ENCODE results near the gene KRTAP13-4. TPM values are rescaled to one million over a fixed set of nuclear protein-coding genes. Genes with fewer than 3 reads are reported as not detected.

The KRTAP13-4 gene
- polyA plus RNA-seq, 1 donor (not counting 4 experiments of a cell fraction or from before 2014, with no cell fraction given), result not detected

DNA sequence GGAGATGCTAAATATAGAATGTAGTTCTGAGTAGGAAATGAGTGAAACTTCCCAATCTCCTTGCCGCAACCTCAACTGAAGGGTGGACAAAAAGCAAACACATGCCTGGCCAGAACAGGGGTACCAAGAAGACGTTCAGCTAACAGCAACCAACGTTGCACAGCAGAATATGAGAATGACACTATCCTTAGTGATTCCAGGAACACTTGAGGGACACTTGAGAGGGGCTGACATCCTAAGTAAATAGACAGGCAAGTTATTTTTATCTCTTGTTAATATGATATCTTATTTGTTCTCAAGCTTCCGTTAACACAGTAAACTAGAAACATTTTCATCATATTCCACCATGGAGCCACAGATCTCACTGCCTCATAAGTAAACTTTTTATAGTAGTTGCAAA lies 49.2 kb downstream of the KRTAP13-4 start:
- Histone ChIP-seq H3K79me2 (ENCODE audit: control insufficient read depth, insufficient read depth, low read length) (no peaks in the 10 kb centered on the region), H3K9me1 (ENCODE audit: control insufficient read depth, extremely low read depth, insufficient read depth, low read length) (no peaks in the 10 kb centered on the region), H3K4me2 (ENCODE audit: control insufficient read depth, extremely low read depth, insufficient read depth, low read depth, low read length) (no peak overlapping the region), H3K27me3 (ENCODE audit: control insufficient read depth, extremely low read depth, insufficient read depth, low read length) (no peaks in the 10 kb centered on the region), H3K4me1 (ENCODE audit: control insufficient read depth, extremely low read depth, insufficient read depth, low read length) (peaks cover 8% of the 10 kb centered on the region), H4K20me1 (ENCODE audit: control insufficient read depth, extremely low read depth, insufficient read depth, low read length) (no peaks in the 10 kb centered on the region), H3K9ac (ENCODE audit: control insufficient read depth, extremely low read depth, insufficient read depth, low read length) (no peak overlapping the region), H3K9me3 (ENCODE audit: control insufficient read depth, low read depth, low read length) (no peaks in the 10 kb centered on the region), H2AFZ (ENCODE audit: control insufficient read depth, low read length) (no peak overlapping the region), H3K27ac (ENCODE audit: control insufficient read depth, insufficient read depth, low read length) (no peak overlapping the region), H3K36me3 (ENCODE audit: control insufficient read depth in 2 of 2, extremely low read depth in 1 of 2, insufficient read depth in 2 of 2, low read length in 2 of 2) (no peaks in the 10 kb centered on the region), H3K4me3 (ENCODE audit: control insufficient read depth in 2 of 3, extremely low read depth in 1 of 3, insufficient read depth in 2 of 3, low read depth in 1 of 3, low read length in 3 of 3) (no peak overlapping the region)
- FAIRE-seq (no peak), DNase-seq (ENCODE audit: low read depth, low spot score) (no peak)
- dilution Hi-C loops (cut with MboI; ENCODE audit: extremely low pct_ligation_motif_present, low sequenced_read_pairs), result no loop called here
- TF ChIP-seq EZH2 (IDR thresholded peaks at IDR 0.05; ENCODE audit: low read length), result no peak
- TF ChIP-seq, protein P1, sequence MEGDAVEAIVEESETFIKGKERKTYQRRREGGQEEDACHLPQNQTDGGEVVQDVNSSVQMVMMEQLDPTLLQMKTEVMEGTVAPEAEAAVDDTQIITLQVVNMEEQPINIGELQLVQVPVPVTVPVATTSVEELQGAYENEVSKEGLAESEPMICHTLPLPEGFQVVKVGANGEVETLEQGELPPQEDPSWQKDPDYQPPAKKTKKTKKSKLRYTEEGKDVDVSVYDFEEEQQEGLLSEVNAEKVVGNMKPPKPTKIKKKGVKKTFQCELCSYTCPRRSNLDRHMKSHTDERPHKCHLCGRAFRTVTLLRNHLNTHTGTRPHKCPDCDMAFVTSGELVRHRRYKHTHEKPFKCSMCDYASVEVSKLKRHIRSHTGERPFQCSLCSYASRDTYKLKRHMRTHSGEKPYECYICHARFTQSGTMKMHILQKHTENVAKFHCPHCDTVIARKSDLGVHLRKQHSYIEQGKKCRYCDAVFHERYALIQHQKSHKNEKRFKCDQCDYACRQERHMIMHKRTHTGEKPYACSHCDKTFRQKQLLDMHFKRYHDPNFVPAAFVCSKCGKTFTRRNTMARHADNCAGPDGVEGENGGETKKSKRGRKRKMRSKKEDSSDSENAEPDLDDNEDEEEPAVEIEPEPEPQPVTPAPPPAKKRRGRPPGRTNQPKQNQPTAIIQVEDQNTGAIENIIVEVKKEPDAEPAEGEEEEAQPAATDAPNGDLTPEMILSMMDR (optimal IDR thresholded peaks at IDR 0.05 in 1 of 3, IDR thresholded peaks at IDR 0.05 in 1 of 3, conservative IDR thresholded peaks at IDR 0.05 in 1 of 3; ENCODE audit: extremely low read depth in 1 of 3, insufficient read depth in 2 of 3, low read length in 3 of 3), result no peak

DNA sequence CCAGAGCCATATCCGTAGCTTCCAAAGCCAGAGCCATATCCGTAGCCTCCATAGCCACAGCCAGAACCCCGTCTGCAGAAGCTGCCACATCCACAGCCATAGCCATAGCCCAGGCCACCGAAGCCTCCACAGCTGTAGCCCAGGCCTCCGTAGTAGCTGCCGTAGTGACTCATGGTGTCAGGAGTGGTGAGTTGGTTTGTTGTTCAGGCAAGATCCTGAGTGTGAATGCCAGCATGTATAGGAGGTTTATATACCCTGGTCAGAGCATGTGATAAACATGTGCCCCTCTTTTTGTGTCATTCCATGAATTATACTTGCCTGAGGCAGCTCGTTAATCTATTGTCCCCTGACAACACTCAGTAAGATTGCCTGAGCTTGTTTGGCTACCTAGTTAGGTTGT lies 50.1 kb downstream of the KRTAP13-4 start, which contains the start of gene KRTAP19-1:
TSS of gene KRTAP19-1 (minus strand) at position 223 of the 400 bp plus-strand sequence. CDS start at position 173, 50 bp downstream.
- Histone ChIP-seq H3K79me2 (ENCODE audit: control insufficient read depth, insufficient read depth, low read length) (no peaks in the 10 kb centered on the region), H3K9me1 (ENCODE audit: control insufficient read depth, extremely low read depth, insufficient read depth, low read length) (no peaks in the 10 kb centered on the region), H3K27ac (ENCODE audit: control insufficient read depth, insufficient read depth, low read length) (no peak within 1 kb of the TSS), H3K4me2 (ENCODE audit: control insufficient read depth, extremely low read depth, insufficient read depth, low read depth, low read length) (no peak within 1 kb of the TSS), H3K4me1 (ENCODE audit: control insufficient read depth, extremely low read depth, insufficient read depth, low read length) (peaks cover 8% of the 10 kb centered on the region), H4K20me1 (ENCODE audit: control insufficient read depth, extremely low read depth, insufficient read depth, low read length) (no peaks in the 10 kb centered on the region), H3K27me3 (ENCODE audit: control insufficient read depth, extremely low read depth, insufficient read depth, low read length) (no peaks in the 10 kb centered on the region), H2AFZ (ENCODE audit: control insufficient read depth, low read length) (no peak within 1 kb of the TSS), H3K4me3 (ENCODE audit: control insufficient read depth in 2 of 3, extremely low read depth in 1 of 3, insufficient read depth in 2 of 3, low read depth in 1 of 3, low read length in 3 of 3) (no peak within 1 kb of the TSS), H3K9ac (ENCODE audit: control insufficient read depth, extremely low read depth, insufficient read depth, low read length) (no peak within 1 kb of the TSS), H3K36me3 (ENCODE audit: control insufficient read depth in 2 of 2, extremely low read depth in 1 of 2, insufficient read depth in 2 of 2, low read length in 2 of 2) (no peaks in the 10 kb centered on the region), H3K9me3 (ENCODE audit: control insufficient read depth, low read depth, low read length) (no peaks in the 10 kb centered on the region)
- dilution Hi-C loops (cut with MboI; ENCODE audit: extremely low pct_ligation_motif_present, low sequenced_read_pairs), result no loop called here
- TF ChIP-seq, protein P1 (optimal IDR thresholded peaks at IDR 0.05 in 1 of 3, IDR thresholded peaks at IDR 0.05 in 1 of 3, conservative IDR thresholded peaks at IDR 0.05 in 1 of 3; ENCODE audit: extremely low read depth in 1 of 3, insufficient read depth in 2 of 3, low read length in 3 of 3), result no peak
- no peak for TF ChIP-seq EZH2 (IDR thresholded peaks at IDR 0.05; ENCODE audit: low read length)
- DNase-seq (ENCODE audit: low read depth, low spot score), result no peak
- peak; percentile 5 for FAIRE-seq

Other genes starting within 250 kb of the KRTAP13-4 start
- 0.07 to 0.18 TPM in 2 of 3 replicates, not detected in the other for gene CLDN8, start 214.1 kb upstream of the KRTAP13-4 start, polyA plus RNA-seq
- gene KRTAP24-1, start 147.3 kb upstream of the KRTAP13-4 start, polyA plus RNA-seq, result not detected in 3 replicates
- gene KRTAP25-1, start 140.7 kb upstream of the KRTAP13-4 start, polyA plus RNA-seq, result not detected in 3 replicates
- not detected in 3 replicates for gene KRTAP26-1, start 109.9 kb upstream of the KRTAP13-4 start, polyA plus RNA-seq
- gene KRTAP27-1, start 92.5 kb upstream of the KRTAP13-4 start, polyA plus RNA-seq, result not detected in 3 replicates
- gene KRTAP23-1, start 81.6 kb upstream of the KRTAP13-4 start, polyA plus RNA-seq, result not detected in 3 replicates
- not detected in 3 replicates for gene KRTAP13-2, start 57.9 kb upstream of the KRTAP13-4 start, polyA plus RNA-seq
- not detected in 3 replicates for gene KRTAP13-1, start 34.2 kb upstream of the KRTAP13-4 start, polyA plus RNA-seq
- not detected in 3 replicates for gene KRTAP13-3, start 4.3 kb upstream of the KRTAP13-4 start, polyA plus RNA-seq
- gene KRTAP15-1, start 10.1 kb downstream of the KRTAP13-4 start, polyA plus RNA-seq, result not detected in 3 replicates
- 0.44 to 0.72 TPM in 2 of 3 replicates, not detected in the other for gene KRTAP19-1, start 50.1 kb downstream of the KRTAP13-4 start, polyA plus RNA-seq
- gene KRTAP19-2, start 57.2 kb downstream of the KRTAP13-4 start, polyA plus RNA-seq, result not detected in 3 replicates
- gene KRTAP19-3, start 61.8 kb downstream of the KRTAP13-4 start, polyA plus RNA-seq, result not detected in 3 replicates
- gene KRTAP19-4, start 66.9 kb downstream of the KRTAP13-4 start, polyA plus RNA-seq, result not detected in 3 replicates
- gene KRTAP19-5, start 71.9 kb downstream of the KRTAP13-4 start, polyA plus RNA-seq, result not detected in 3 replicates
- not detected in 3 replicates for gene KRTAP19-6, start 111.6 kb downstream of the KRTAP13-4 start, polyA plus RNA-seq
- gene KRTAP19-7, start 131.1 kb downstream of the KRTAP13-4 start, polyA plus RNA-seq, result not detected in 3 replicates
- gene KRTAP22-2, start 160.2 kb downstream of the KRTAP13-4 start, polyA plus RNA-seq, result not detected in 3 replicates
- gene KRTAP6-3, start 162.2 kb downstream of the KRTAP13-4 start, polyA plus RNA-seq, result not detected in 3 replicates
- gene KRTAP6-2, start 168.7 kb downstream of the KRTAP13-4 start, polyA plus RNA-seq, result not detected in 3 replicates
- not detected in 3 replicates for gene KRTAP22-1, start 170.9 kb downstream of the KRTAP13-4 start, polyA plus RNA-seq
- not detected in 3 replicates for gene KRTAP6-1, start 183.7 kb downstream of the KRTAP13-4 start, polyA plus RNA-seq
- gene KRTAP20-1, start 186.2 kb downstream of the KRTAP13-4 start, polyA plus RNA-seq, result not detected in 3 replicates
- gene KRTAP20-4, start 190.4 kb downstream of the KRTAP13-4 start, polyA plus RNA-seq, result not detected in 3 replicates
- not detected in 3 replicates for gene KRTAP20-2, start 205.0 kb downstream of the KRTAP13-4 start, polyA plus RNA-seq
- not detected in 3 replicates for gene KRTAP20-3, start 212.6 kb downstream of the KRTAP13-4 start, polyA plus RNA-seq